ENCODE measurements around the gene TMEM185B.

TMEM185B gene

GRCh38 chr2:120230515-120231471 lies 7.6 kb upstream of the TMEM185B start:
- no peak for DNase-seq

- no peak for DNase-seq
Measured at GRCh38 chr2:120229341-120229740, 6.1 kb upstream of the TMEM185B start.

- no peak for DNase-seq
Measured at GRCh38 chr2:120228503-120228902, 5.3 kb upstream of the TMEM185B start.

GRCh38 chr2:120227111-120227991 lies 4.2 kb upstream of the TMEM185B start:
- DNase-seq, result peak; percentile 62

- no peak for DNase-seq
Measured at GRCh38 chr2:120226316-120226715, 3.1 kb upstream of the TMEM185B start.

GRCh38 chr2:120225549-120226065 lies 2.4 kb upstream of the TMEM185B start:
- DNase-seq, result no peak

GRCh38 chr2:120224735-120225548 lies 1.7 kb upstream of the TMEM185B start:
- DNase-seq, result no peak

- no peak for DNase-seq
Measured at GRCh38 chr2:120224256-120224655, 1.1 kb upstream of the TMEM185B start.

- no peak for DNase-seq
Measured at GRCh38 chr2:120222186-120223033, 790 bp downstream of the TMEM185B start.

GRCh38 chr2:120221616-120222015 lies 1.6 kb downstream of the TMEM185B start:
- DNase-seq, result peak; percentile 29

GRCh38 chr2:120220756-120221155 lies 2.4 kb downstream of the TMEM185B start:
- no peak for DNase-seq

- no peak for DNase-seq
Measured at GRCh38 chr2:120219766-120220165, 3.4 kb downstream of the TMEM185B start.

- DNase-seq, result no peak
Measured at GRCh38 chr2:120219291-120219690, 3.9 kb downstream of the TMEM185B start.

GRCh38 chr2:120218181-120218580 lies 5.0 kb downstream of the TMEM185B start:
- no peak for DNase-seq

- no peak for DNase-seq
Measured at GRCh38 chr2:120210270-120210693, 12.9 kb downstream of the TMEM185B start.

- no peak for DNase-seq
Measured at GRCh38 chr2:120209427-120210269, 13.6 kb downstream of the TMEM185B start.

- DNase-seq, result no peak
Measured at GRCh38 chr2:120208381-120209353, 14.5 kb downstream of the TMEM185B start.

- peak; percentile 86 for DNase-seq
Measured at GRCh38 chr2:120206022-120206581, 17.1 kb downstream of the TMEM185B start.
